NCI-H146 (cell line): ENCODE measurements around the gene KRTAP10-10.
"Not testable (repeated sequence)": the region's sequence is repeated elsewhere in the genome, so short reads cannot be mapped to it uniquely, and the experiment has no call there.

Experiments used
- DNase-seq: peaks from one replicate; lab custom pipeline; 2025; lab: John Stamatoyannopoulos, UW

KRTAP10-10 gene

GRCh38 chr21:44684077-44684476 lies 46.9 kb downstream of the KRTAP10-10 start:
- no peak for DNase-seq

GRCh38 chr21:44684483-44684882 lies 47.3 kb downstream of the KRTAP10-10 start:
- no peak for DNase-seq

- DNase-seq = not testable (repeated sequence)
Observed at GRCh38 chr21:44685050-44685449, 47.9 kb downstream of the KRTAP10-10 start.

- peak; percentile 71 for DNase-seq
Observed at GRCh38 chr21:44686000-44686781, 49.0 kb downstream of the KRTAP10-10 start.

GRCh38 chr21:44686843-44687561 lies 49.8 kb downstream of the KRTAP10-10 start:
- no peak for DNase-seq

- no peak for DNase-seq
Observed at GRCh38 chr21:44687671-44688070, 50.5 kb downstream of the KRTAP10-10 start.
